ENCODE measurements around the gene PPP6R3. TPM values are rescaled to one million over a fixed set of nuclear protein-coding genes. Genes with fewer than 3 reads are reported as not detected.
A peak's percentile ranks its signal among the peaks of the same experiment; 100 is the strongest.

The PPP6R3 gene
- total and polyA plus RNA-seq, 9 donors, result 44.3 to 80.9 (median 52.2) TPM

DNA sequence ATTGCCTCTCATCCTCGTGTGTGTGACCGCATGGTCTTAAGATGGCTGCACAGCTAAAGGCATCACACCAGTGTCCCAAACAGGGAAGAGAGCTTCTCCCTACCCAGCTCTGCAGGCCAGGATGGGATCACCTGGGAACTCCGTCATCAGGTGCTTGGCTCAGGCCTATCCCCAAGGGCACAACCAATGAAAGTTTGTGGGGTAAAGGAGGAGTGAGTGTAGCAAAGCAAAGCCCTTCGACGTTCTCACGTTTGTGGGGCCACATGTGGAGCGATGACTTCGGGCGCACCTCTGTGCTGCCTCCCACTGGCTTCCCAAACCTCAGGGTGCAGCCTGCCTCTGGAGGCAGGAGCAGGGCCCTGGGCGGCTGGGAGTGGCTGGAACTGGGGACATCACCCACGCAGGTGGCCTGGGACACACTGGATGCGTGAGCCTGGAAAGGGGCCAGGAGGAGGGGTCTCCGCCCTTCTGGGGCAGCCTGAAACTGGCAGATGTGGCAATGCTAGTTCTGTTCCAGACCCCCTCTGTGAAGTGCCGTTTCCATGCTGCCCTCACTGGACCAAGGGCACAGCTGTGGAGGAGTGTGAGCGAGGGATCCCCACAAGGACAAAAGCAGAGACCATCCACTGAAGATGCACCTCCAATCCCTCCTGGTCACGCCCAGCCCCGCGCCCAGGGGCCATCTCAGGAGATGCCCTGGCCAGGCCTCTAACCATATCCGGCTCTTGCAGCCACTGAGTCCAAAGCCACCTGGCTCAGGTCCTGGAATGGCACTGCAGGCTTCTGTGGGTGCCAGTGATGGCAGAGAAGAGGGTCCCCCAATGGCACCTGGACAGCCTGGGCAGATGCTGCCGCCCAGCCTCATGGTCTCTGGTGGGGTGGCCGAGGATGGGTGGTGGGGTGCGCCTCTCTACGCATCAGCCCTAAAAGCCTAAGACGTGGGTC, 193.2 kb downstream of the PPP6R3 start:
- Histone ChIP-seq H3K4me1 (ENCODE audit: control insufficient read depth, insufficient read depth, low read length) (peaks cover under 1% of the 10 kb centered on the region), H3K9me3 (replicated peaks; ENCODE audit: control insufficient read depth, low read depth, low read length) (peaks cover 5% of the 10 kb centered on the region), H3K4me3 (ENCODE audit: low read length) (no peak overlapping the region), H3K27ac (ENCODE audit: low read length) (no peak overlapping the region), H3K27me3 (ENCODE audit: control insufficient read depth, insufficient read depth, low read length) (peaks cover 21% of the 10 kb centered on the region), H3K36me3 (ENCODE audit: control insufficient read depth, insufficient read depth, low read length) (no peaks in the 10 kb centered on the region)
- 70% methylated on average over 20 of the region's 24 CpGs for WGBS (ENCODE audit: insufficient coverage)
- DNase-seq, result no peak

GRCh38 chr11:68654978-68655377, 194.4 kb downstream of the PPP6R3 start:
- H3K27me3 ChIP-seq (ENCODE audit: control insufficient read depth, insufficient read depth, low read length), result peaks cover 17% of the 10 kb centered on the region
- H3K36me3 ChIP-seq (ENCODE audit: control insufficient read depth, insufficient read depth, low read length), result no peaks in the 10 kb centered on the region
- no peak overlapping the region for H3K4me3 ChIP-seq (ENCODE audit: low read length)
- 92% methylated on average over 4 of the region's 8 CpGs for WGBS (ENCODE audit: insufficient coverage)
- peaks cover 11% of the 10 kb centered on the region for H3K4me1 ChIP-seq (ENCODE audit: control insufficient read depth, insufficient read depth, low read length)
- no peak for DNase-seq
- H3K27ac ChIP-seq (ENCODE audit: low read length), result no peak overlapping the region
- H3K9me3 ChIP-seq (replicated peaks; ENCODE audit: control insufficient read depth, low read depth, low read length), result peaks cover 5% of the 10 kb centered on the region

DNA sequence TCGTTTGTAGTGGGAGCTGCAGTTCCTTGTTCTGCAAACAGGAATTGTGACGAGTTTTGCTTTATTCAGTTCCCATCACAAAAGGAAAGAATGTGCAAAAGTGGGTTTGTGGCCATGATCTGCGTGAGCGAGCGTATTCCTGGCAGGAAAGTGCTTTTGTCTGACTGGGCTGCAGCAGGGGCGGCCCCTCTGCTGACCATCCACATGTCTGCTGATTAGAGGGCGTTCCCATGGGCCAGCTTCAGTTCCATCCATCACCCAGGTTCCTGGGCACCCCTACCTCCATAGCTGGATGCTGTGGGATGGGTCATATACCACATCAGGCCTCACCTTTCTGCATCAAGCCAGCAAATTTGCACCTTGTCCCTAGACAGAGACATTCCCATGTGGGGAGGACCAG, 194.9 kb downstream of the PPP6R3 start:
- no peak overlapping the region for H3K27ac ChIP-seq (ENCODE audit: low read length)
- H3K4me3 ChIP-seq (ENCODE audit: low read length), result no peak overlapping the region
- H3K4me1 ChIP-seq (ENCODE audit: control insufficient read depth, insufficient read depth, low read length), result peaks cover 12% of the 10 kb centered on the region
- H3K36me3 ChIP-seq (ENCODE audit: control insufficient read depth, insufficient read depth, low read length), result no peaks in the 10 kb centered on the region
- H3K27me3 ChIP-seq (ENCODE audit: control insufficient read depth, insufficient read depth, low read length), result peaks cover 12% of the 10 kb centered on the region
- 80% methylated on average over 2 of the region's 7 CpGs for WGBS (ENCODE audit: insufficient coverage)
- DNase-seq, result no peak
- H3K9me3 ChIP-seq (replicated peaks; ENCODE audit: control insufficient read depth, low read depth, low read length), result peaks cover 5% of the 10 kb centered on the region

DNA sequence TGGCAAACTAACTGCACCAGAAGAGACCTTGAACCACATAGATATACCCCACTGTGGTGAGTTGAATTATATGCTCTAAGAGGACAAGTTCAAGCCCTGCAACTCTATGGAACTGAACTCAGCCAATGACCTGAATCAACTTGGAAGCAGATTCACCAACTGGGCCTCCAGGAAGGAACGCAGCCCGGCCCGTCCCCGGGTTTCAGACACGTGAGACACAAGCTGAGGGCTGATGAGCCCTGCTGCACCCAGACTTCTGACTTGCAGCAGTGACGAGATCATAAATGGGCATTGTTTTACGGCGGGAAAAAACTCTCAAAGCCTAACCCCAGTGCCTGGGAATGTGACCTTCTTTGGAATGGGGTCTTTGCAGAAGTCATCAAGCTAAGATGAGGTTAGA, 195.3 kb downstream of the PPP6R3 start:
- Histone ChIP-seq H3K27ac (ENCODE audit: low read length) (no peak overlapping the region), H3K27me3 (ENCODE audit: control insufficient read depth, insufficient read depth, low read length) (peaks cover 12% of the 10 kb centered on the region)
- 62% methylated on average over 6 of the region's 8 CpGs for WGBS (ENCODE audit: insufficient coverage)

DNA sequence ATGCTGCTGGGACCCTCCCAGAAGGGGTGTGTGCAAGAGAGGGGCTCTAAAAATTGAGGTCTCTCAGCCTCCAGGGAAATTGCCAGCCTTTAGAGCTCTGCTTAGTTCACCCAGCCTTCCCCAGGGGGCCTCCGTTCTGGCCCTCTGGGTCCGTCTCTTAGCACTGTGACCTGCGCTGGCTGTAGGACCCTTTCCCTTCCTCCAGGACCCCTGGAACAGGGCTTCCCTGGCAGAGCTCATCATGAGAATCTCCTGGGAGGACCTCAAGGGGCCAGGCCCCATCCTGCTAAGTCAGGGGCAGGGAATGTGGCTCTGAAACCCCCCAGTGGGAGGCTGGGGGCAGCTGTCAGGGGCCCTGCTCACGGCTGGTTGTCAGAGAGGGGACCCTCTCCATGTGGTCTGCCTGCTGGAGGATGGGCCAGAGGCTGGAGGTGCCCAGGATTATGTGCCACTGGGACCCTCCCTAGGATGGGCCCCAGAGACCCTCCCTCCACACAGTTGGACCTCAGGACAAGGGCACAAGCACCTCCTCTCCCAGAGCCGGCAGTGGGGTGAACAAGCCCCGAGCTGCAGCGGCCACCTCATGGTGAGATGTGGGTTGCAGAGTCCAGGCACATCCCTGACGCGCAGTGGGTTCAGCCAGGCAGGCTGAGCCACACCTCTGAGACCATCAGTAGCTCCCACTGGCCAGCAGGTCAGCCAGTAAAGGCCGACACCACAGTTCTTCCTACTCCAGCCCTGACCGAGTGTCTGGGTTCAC, 196.6 kb downstream of the PPP6R3 start:
- H3K4me3 ChIP-seq (ENCODE audit: low read length), result no peak overlapping the region
- WGBS (ENCODE audit: insufficient coverage), result 82% methylated on average over 11 of the region's 11 CpGs
- H3K27ac ChIP-seq (ENCODE audit: low read length), result no peak overlapping the region
- no peaks in the 10 kb centered on the region for H3K36me3 ChIP-seq (ENCODE audit: control insufficient read depth, insufficient read depth, low read length)
- peaks cover 5% of the 10 kb centered on the region for H3K9me3 ChIP-seq (replicated peaks; ENCODE audit: control insufficient read depth, low read depth, low read length)
- no peak for DNase-seq
- H3K4me1 ChIP-seq (ENCODE audit: control insufficient read depth, insufficient read depth, low read length), result peaks cover 12% of the 10 kb centered on the region
- H3K27me3 ChIP-seq (ENCODE audit: control insufficient read depth, insufficient read depth, low read length), result peaks cover 7% of the 10 kb centered on the region

More for the DNA sequence above, 195.3 kb downstream of the PPP6R3 start:
- no peak overlapping the region for H3K4me3 ChIP-seq (ENCODE audit: low read length)
- H3K4me1 ChIP-seq (ENCODE audit: control insufficient read depth, insufficient read depth, low read length), result peaks cover 12% of the 10 kb centered on the region
- H3K9me3 ChIP-seq (replicated peaks; ENCODE audit: control insufficient read depth, low read depth, low read length), result peaks cover 5% of the 10 kb centered on the region
- H3K36me3 ChIP-seq (ENCODE audit: control insufficient read depth, insufficient read depth, low read length), result no peaks in the 10 kb centered on the region
- no peak for DNase-seq

DNA sequence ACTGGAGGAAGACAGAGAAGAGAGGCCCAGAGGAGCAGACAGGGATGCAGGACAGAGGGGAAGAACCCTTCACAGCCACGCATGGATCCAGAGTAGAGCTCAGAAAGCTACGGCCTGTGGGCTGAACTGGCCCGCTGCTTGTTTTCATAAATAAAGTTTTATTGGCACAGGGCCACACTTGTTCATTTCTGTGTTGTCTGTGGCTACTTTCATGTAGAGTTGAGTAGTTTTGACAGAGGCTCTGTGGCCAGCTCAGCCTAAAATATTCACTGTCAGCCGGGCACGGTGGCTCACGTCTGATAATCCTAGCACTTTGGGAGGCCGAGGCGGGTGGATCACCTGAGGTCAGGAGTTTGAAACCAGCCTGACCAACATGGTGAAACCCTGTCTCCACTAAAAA, 197.5 kb downstream of the PPP6R3 start:
- Histone ChIP-seq H3K27ac (ENCODE audit: low read length) (no peak overlapping the region), H3K9me3 (replicated peaks; ENCODE audit: control insufficient read depth, low read depth, low read length) (peaks cover 5% of the 10 kb centered on the region), H3K4me3 (ENCODE audit: low read length) (no peak overlapping the region), H3K36me3 (ENCODE audit: control insufficient read depth, insufficient read depth, low read length) (no peaks in the 10 kb centered on the region), H3K27me3 (ENCODE audit: control insufficient read depth, insufficient read depth, low read length) (peaks cover 9% of the 10 kb centered on the region), H3K4me1 (ENCODE audit: control insufficient read depth, insufficient read depth, low read length) (peaks cover 12% of the 10 kb centered on the region)
- DNase-seq, result no peak
- WGBS (ENCODE audit: insufficient coverage), result 87% methylated on average over 4 of the region's 8 CpGs

- WGBS (ENCODE audit: insufficient coverage), result 55% methylated on average over 12 of the region's 13 CpGs
- no peak overlapping the region for H3K4me3 ChIP-seq (ENCODE audit: low read length)
- peaks cover 12% of the 10 kb centered on the region for H3K4me1 ChIP-seq (ENCODE audit: control insufficient read depth, insufficient read depth, low read length)
- no peaks in the 10 kb centered on the region for H3K36me3 ChIP-seq (ENCODE audit: control insufficient read depth, insufficient read depth, low read length)
- no peak overlapping the region for H3K27ac ChIP-seq (ENCODE audit: low read length)
- peaks cover 5% of the 10 kb centered on the region for H3K9me3 ChIP-seq (replicated peaks; ENCODE audit: control insufficient read depth, low read depth, low read length)
- peaks cover 9% of the 10 kb centered on the region for H3K27me3 ChIP-seq (ENCODE audit: control insufficient read depth, insufficient read depth, low read length)
- peak; percentile 39 for DNase-seq
These were observed 198.1 kb downstream of the PPP6R3 start for GRCh38 chr11:68658661-68659060.

DNA sequence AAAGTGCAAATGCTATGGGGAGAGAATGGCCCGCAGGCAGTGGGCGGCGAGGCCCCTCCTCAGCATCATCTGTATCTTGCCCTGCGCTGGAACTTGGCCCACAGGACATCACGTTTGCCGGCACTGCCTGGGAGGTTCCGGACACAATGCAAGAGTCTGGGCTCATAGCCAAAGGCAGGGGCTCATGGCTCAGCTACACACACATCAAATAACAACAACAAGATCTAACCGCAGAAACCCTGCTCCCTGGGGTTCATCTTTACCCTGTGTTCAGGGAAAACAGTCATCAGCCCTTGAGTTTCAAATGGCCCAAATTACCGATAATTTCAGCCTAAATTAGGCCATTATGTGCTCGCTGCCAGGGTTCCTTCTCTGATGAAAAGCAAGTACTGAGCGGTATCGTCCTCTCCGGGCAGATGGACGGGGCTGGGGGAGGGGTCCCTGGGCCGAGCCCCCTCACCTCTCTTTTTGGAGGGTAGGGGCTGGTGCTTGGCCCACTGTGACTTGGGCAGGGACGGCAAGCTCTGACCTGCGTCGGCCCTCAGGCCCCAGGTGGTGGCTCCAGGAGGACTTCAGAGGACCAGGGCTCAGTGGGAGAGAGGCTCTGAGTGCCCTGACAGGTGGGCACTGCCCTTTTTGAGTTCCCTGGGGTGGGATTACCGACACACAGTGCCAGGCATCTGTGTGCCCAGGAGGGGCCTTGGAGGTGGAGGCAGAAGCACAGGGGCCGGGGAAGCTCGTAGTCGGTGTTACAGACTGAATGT, 198.8 kb downstream of the PPP6R3 start:
- peaks cover 9% of the 10 kb centered on the region for H3K27me3 ChIP-seq (ENCODE audit: control insufficient read depth, insufficient read depth, low read length)
- no peak overlapping the region for H3K27ac ChIP-seq (ENCODE audit: low read length)
- peak; percentile 85 for DNase-seq
- peaks cover 5% of the 10 kb centered on the region for H3K9me3 ChIP-seq (replicated peaks; ENCODE audit: control insufficient read depth, low read depth, low read length)
- H3K4me1 ChIP-seq (ENCODE audit: control insufficient read depth, insufficient read depth, low read length), result peaks cover 12% of the 10 kb centered on the region
- H3K4me3 ChIP-seq (ENCODE audit: low read length), result no peak overlapping the region
- no peaks in the 10 kb centered on the region for H3K36me3 ChIP-seq (ENCODE audit: control insufficient read depth, insufficient read depth, low read length)
- WGBS (ENCODE audit: insufficient coverage), result 24% methylated on average over 21 of the region's 22 CpGs

- Histone ChIP-seq H3K4me3 (ENCODE audit: low read length) (no peak overlapping the region), H3K27me3 (ENCODE audit: control insufficient read depth, insufficient read depth, low read length) (peaks cover 10% of the 10 kb centered on the region), H3K9me3 (replicated peaks; ENCODE audit: control insufficient read depth, low read depth, low read length) (peaks cover 2% of the 10 kb centered on the region), H3K36me3 (ENCODE audit: control insufficient read depth, insufficient read depth, low read length) (no peaks in the 10 kb centered on the region), H3K27ac (ENCODE audit: low read length) (no peak overlapping the region), H3K4me1 (ENCODE audit: control insufficient read depth, insufficient read depth, low read length) (peaks cover 12% of the 10 kb centered on the region)
- DNase-seq, result no peak
- 90% methylated on average over 10 of the region's 18 CpGs for WGBS (ENCODE audit: insufficient coverage)
These were observed 199.7 kb downstream of the PPP6R3 start for GRCh38 chr11:68660066-68660810.
